Heart left ventricle (tissue), 13 donors: Measurements from ENCODE around the gene EWSR1.

Experiments
- CTCF ChIP-seq, 12 donors: fragments of 200-600 bp; sonication (generic) in 4 of 12; IDR thresholded peaks; one replicate each; pipeline versions ENCODE4 v1.5.0 to v1.8.0; 2018 to 2022; ENCODE audit warnings: antibody characterized with exemption in 12 of 12, mild to moderate bottlenecking in 5 of 12
- POLR2A ChIP-seq, 2 donors: fragments of 450-650 bp; IDR thresholded peaks; one replicate each; pipeline ENCODE4 v1.6.1; 2017; ENCODE audit warnings: antibody characterized with exemption in 2 of 2, mild to moderate bottlenecking in 2 of 2, moderate library complexity in 2 of 2
- donor health status: ischemic (EF 13 %, LVEDD 7.1; RV severe dilation, severe dysfunction).
- donor health status: DM: no; HTN: yes; CAD: no.
- donor health status: DM: no; HTN: no; CAD: no.
- donor health status: ischemic (EF 25% LVEDD 6.9; RV normal size, moderate dysfunction).
- donor health status: ischemic (EF 25% LVEDD 5.7; RV mildly dilated, moderate dysfunction).
- donor health status: ischemic (EF 35%, LVEDD 5.7; RV mildly dilated, moderate dysfunction).
- donor health status: nonischemic (EF 11% LVEDD 7.7; RV severe dilation, severe dysfunction).
- donor health status: DM: yes; HTN: yes; CAD: no.
- donor health status: PGD.
- donor health status: ischemic (EF 29% LVEDD 5.4; RV normal size, mild dysfunction).
- donor health status: nonischemic (EF 23%, LVEDD 6.1; RV moderate dilation, normal function).

DNA sequence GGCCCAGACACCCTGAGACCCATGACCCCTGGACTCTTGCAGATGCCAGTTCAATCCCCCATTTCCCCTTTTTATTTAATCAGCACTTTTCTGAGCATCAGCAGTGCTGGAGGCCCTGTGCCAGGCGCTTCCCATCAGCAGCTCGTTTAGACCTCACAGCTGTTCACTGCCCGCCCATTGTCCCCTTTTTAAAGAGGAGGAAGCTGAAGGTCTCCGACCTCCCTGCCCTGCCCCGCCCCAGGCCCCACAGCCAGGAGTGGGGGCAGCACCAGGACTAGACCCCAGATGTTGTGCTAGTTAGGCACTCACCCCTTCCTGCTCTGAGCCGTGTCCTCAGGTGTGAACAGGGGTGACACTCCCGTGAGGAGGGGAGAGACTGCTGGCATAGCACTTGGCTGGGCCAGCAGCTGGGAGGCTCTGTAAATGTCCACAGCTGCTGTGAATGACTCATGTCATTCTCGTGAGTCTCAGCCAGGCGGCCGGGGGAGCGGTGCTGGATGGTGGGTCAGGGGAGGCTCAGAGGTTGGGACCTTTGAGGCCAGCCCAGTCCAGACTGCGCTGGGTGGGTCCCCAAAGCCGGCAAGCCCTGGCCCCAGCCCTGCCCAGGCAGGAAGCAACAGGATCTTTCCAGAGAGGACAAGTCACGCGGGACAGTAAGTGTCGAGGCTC, 42.5 kb upstream of the EWSR1 start:
- TF ChIP-seq CTCF (IDR thresholded peaks at IDR 0.05) (no peak), POLR2A (IDR thresholded peaks at IDR 0.05) (no peak)
